G401 (cell line): ENCODE results near the gene PKP1. TPM values are rescaled to one million over a fixed set of nuclear protein-coding genes. Genes with fewer than 3 reads are reported as not detected.

Source experiments
- DNase-seq: peaks from one replicate; pipeline ENCODE4 v3.0.0-alpha.2; 2015; ENCODE audit warnings: low spot score
- in situ Hi-C: cut with HindIII; loops from 2 replicates; pipeline ENCODE4 v1.10.0; 2016; ENCODE audit warnings: low sequenced_read_pairs, mixed read lengths
- total RNA-seq: library from RNA; depleted of rRNA; stranded (reverse); fragments of >200 nt; shearing (Covaris generic); gene quantifications from 2 replicates; pipeline ENCODE4 v1.2.3, GENCODE V29; 2014

PKP1 gene
- total RNA-seq, 1 experiment from 2014 or later, result not detected

- peak; percentile 58 for DNase-seq
- in situ Hi-C loops, result no loop called here
Observed at GRCh38 chr1:201275253-201275666, 8.0 kb upstream of the PKP1 start.

- no peak for DNase-seq
- in situ Hi-C loops, result no loop called here
Observed at GRCh38 chr1:201276891-201277290, 6.4 kb upstream of the PKP1 start.

- in situ Hi-C loops, result no loop called here
- no peak for DNase-seq
Observed at GRCh38 chr1:201277441-201277840, 5.9 kb upstream of the PKP1 start.

GRCh38 chr1:201279313-201279712, 4.0 kb upstream of the PKP1 start:
- DNase-seq, result peak; percentile 4
- in situ Hi-C loops, result no loop called here

- in situ Hi-C loops, result no loop called here
- no peak for DNase-seq
Observed at GRCh38 chr1:201280884-201281283, 2.4 kb upstream of the PKP1 start.

GRCh38 chr1:201281573-201281972, 1.7 kb upstream of the PKP1 start:
- peak; percentile 3 for DNase-seq
- in situ Hi-C loops, result no loop called here

- DNase-seq, result no peak
- in situ Hi-C loops, result no loop called here
Observed at GRCh38 chr1:201282216-201282615, 1.1 kb upstream of the PKP1 start.

GRCh38 chr1:201283836-201284553, 689 bp downstream of the PKP1 start:
- no peak for DNase-seq
- in situ Hi-C loops, result no loop called here

GRCh38 chr1:201284636-201285035, 1.3 kb downstream of the PKP1 start:
- no peak for DNase-seq
- in situ Hi-C loops, result no loop called here

GRCh38 chr1:201285846-201286245, 2.5 kb downstream of the PKP1 start:
- DNase-seq, result no peak
- in situ Hi-C loops, result no loop called here

- in situ Hi-C loops, result no loop called here
- no peak for DNase-seq
Observed at GRCh38 chr1:201286445-201286844, 3.1 kb downstream of the PKP1 start.

- in situ Hi-C loops, result no loop called here
- no peak for DNase-seq
Observed at GRCh38 chr1:201288007-201288406, 4.7 kb downstream of the PKP1 start.

- DNase-seq, result no peak
- in situ Hi-C loops, result no loop called here
Observed at GRCh38 chr1:201288765-201289164, 5.5 kb downstream of the PKP1 start.

- in situ Hi-C loops, result no loop called here
Observed at GRCh38 chr1:201290551-201290950, 7.2 kb downstream of the PKP1 start.

GRCh38 chr1:201291916-201292315, 8.6 kb downstream of the PKP1 start:
- no peak for DNase-seq
- in situ Hi-C loops, result no loop called here

More at GRCh38 chr1:201290551-201290950, 7.2 kb downstream of the PKP1 start:
- DNase-seq, result no peak

GRCh38 chr1:201294876-201295275, 11.6 kb downstream of the PKP1 start:
- in situ Hi-C loops, result no loop called here
- no peak for DNase-seq

GRCh38 chr1:201295346-201295745, 12.0 kb downstream of the PKP1 start:
- no peak for DNase-seq
- in situ Hi-C loops, result no loop called here

- DNase-seq, result no peak
- in situ Hi-C loops, result no loop called here
Observed at GRCh38 chr1:201295861-201296260, 12.6 kb downstream of the PKP1 start.

GRCh38 chr1:201296352-201296751, 13.0 kb downstream of the PKP1 start:
- DNase-seq, result no peak
- in situ Hi-C loops, result no loop called here

- in situ Hi-C loops, result no loop called here
- no peak for DNase-seq
Observed at GRCh38 chr1:201298396-201299381, 15.4 kb downstream of the PKP1 start.
